Urinary bladder (tissue), 4 donors: ENCODE data around the gene TMEM185A. TPM values are rescaled to one million over a fixed set of nuclear protein-coding genes. Genes with fewer than 3 reads are reported as not detected.
"Not testable (repeated sequence)": the region's sequence is repeated elsewhere in the genome, so short reads cannot be mapped to it uniquely, and the experiment has no call there.

Experiments
- DNase-seq: peaks from one replicate; pipeline ENCODE4 v3.0.0-alpha.2; 2015; ENCODE audit errors: extremely low spot score
- H3K27ac ChIP-seq: one replicate; pipeline ENCODE4 v1.5.1; 2013; ENCODE audit warnings: low read depth, mild to moderate bottlenecking, moderate library complexity
- H3K36me3 ChIP-seq: one replicate; pipeline ENCODE4 v1.6.1; 2013; ENCODE audit warnings: mild to moderate bottlenecking, moderate library complexity; ENCODE audit not compliant: insufficient read depth
- H3K4me1 ChIP-seq: one replicate; pipeline ENCODE4 v1.6.1; 2013; ENCODE audit warnings: mild to moderate bottlenecking, moderate library complexity; ENCODE audit not compliant: insufficient read depth
- H3K4me3 ChIP-seq: one replicate; pipeline ENCODE4 v1.5.1; 2013; ENCODE audit warnings: low read depth, low read length
- WGBS: extraction: QIAGEN DNeasy Blood & Tissue Kit; methylation state at CpG from one replicate; pipeline ENCODE4 v1.1.7; 2013; 5-methylcytosine and 5-hydroxymethylcytosine counted together
- polyA plus RNA-seq: library from polyadenylated mRNA; stranded (reverse); fragments of 200-250 nt; gene quantifications from one replicate; pipeline ENCODE4 v1.2.3, GENCODE V29; 2013
- total RNA-seq: library from RNA; depleted of rRNA; stranded (reverse); fragments of >200 nt; gene quantifications from one replicate; pipeline ENCODE4 v1.2.3, GENCODE V29; 2014
- donor health status: healthy with polysubstance abuse.
- donor health status: healthy.

The TMEM185A gene
- total and polyA plus RNA-seq, 2 donors, result 23.3 to 26.2 TPM

DNA sequence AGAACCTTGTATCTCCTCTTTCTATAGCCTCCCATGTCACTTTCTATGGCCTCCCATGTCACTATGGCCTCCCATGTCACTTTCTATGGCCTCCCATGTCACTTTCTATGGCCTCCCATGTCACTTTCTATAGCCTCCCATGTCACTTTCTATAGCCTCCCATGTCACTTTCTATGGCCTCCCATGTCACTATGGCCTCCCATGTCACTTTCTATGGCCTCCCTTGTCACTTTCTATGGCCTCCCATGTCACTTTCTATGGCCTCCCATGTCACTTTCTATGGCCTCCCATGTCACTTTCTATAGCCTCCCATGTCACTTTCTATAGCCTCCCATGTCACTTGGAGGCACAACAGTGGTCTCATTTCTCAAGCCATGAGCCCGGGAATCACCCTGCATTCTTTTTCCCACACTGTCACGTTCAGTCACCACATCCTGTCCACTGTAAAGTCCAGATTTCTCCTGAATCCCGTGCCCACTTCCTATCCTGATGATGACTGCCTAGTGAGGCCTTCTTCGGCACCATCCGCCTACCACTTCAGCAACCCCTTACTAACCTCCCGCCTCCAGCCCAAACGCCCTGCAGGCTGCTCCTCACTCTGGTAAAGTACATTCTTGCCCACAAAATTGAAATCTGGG is 26.2 kb downstream of the TMEM185A start:
- H3K4me3 ChIP-seq, DNase-seq, H3K27ac ChIP-seq, H3K36me3 ChIP-seq, H3K4me1 ChIP-seq: not testable (repeated sequence)
- 96% methylated on average over 7 of the region's 7 CpGs for WGBS

DNA sequence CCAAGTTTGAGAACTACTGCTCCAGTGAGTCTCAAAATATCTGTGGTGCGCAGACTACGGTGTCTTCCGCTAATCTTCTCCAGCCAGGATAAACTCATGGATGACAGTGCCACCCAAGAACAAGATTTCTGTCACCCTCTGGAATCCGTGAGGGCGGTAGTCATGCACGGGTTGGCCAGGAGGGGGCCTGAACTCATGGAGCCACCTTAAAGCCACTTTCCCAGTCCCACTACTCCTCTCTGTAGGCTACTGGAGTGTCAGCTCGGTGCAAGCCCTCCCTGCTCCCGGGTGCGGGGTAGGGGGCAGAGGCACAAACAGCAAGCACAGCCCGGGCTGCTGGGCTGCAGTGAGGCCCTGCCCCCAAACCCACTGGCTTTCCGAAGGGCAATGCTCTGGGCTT is 33.0 kb downstream of the TMEM185A start:
- not testable (repeated sequence) for DNase-seq, H3K27ac ChIP-seq, H3K4me3 ChIP-seq, H3K36me3 ChIP-seq, H3K4me1 ChIP-seq
- WGBS, result 43% methylated on average over 3 of the region's 11 CpGs

DNA sequence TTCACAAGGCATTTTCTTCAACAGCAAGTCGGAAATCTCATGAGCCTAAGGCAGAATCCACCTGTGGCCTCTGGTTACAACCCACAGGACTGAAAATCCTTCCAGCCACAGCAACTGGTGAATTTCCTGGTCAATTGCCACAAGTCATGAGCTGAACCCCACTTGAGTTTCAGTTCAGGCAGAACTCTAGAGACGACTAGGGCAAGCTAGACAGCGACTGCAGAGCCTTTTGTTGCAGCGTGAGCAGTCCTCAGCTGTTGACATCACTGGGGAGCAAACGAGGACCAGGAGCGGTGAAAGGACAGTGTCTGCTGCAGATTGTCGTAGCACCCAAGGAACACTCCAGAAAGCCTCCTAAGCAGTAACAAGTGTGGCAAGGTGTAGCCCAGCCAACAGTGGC is 35.6 kb downstream of the TMEM185A start:
- H3K36me3 ChIP-seq, H3K4me1 ChIP-seq, H3K27ac ChIP-seq, H3K4me3 ChIP-seq, DNase-seq: not testable (repeated sequence)
- WGBS, result no CpG with 5 or more reads among the region's 7 CpGs

DNA sequence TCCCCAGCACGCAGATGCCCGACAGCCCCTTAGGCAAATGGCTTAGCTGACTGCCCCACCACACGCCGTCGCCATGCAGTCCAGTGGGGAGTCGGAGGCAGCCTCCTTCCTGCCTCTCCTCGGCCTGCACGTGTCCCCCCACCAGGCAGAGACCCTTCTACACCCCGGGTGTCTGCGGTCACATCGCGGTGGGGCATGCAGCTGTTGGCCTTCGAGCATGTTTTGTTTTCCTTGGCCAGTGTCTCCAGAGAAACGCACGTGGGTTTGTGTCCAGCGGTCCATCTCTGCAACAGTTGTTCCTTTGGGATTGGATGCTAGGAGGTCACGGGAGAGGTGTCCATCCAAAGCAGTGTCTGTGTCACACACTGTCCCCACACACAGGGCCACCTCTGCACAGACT is 36.4 kb downstream of the TMEM185A start, which contains the start of gene HSFX2:
Gene HSFX2, minus strand, starts transcription at position 101 of the 400 bp plus-strand sequence. CDS start 614 bp downstream, outside the sequence.
- H3K36me3 ChIP-seq, DNase-seq: not testable (repeated sequence)
- no CpG with 5 or more reads among the region's 17 CpGs for WGBS

DNA sequence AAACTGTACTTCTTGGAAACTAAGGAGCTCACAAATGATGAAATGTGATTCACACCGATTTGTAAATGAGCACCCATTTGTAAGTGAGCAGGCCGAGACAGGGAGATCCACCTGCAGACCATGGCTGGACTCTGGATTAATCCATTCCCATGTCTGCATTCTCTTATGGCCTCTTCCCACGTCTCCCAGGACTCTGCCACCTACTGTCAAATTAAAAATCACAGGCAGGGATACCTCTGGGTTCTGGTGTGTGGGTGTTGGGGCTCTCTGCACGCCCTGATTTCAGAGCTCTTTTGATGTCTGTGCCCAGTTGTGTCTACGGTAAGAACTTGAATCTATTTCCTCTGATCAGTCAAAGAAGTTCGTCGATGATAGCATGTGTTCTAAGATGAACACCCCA is 40.6 kb downstream of the TMEM185A start:
- H3K27ac ChIP-seq, DNase-seq, H3K4me3 ChIP-seq, H3K4me1 ChIP-seq, H3K36me3 ChIP-seq: not testable (repeated sequence)
- WGBS, result no CpG with 5 or more reads among the region's 7 CpGs

More for the DNA sequence above, 36.4 kb downstream of the TMEM185A start, which contains the start of gene HSFX2:
- H3K4me3 ChIP-seq, H3K27ac ChIP-seq, H3K4me1 ChIP-seq: not testable (repeated sequence)

DNA sequence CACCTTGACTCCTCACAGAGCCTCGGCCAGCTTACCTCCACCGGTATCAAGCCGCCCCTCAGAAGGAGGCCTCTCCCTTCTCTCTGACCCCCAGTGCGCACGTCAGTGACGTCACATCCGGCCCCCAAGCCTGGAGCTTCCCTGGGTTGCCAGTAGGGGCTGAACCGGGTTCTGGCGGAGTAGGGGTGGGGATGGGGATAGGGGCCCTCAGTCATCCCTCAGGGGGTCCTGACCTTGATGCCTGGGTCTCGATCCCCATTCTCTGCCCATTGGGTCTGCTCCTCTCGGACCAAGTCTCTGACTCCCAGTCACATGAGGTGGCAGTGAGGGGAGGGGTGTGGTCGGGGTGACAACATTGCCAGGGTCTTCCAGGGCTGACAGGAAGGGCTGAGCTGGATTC is 44.2 kb downstream of the TMEM185A start, which contains the start of gene MAGEA9B:
Gene MAGEA9B, minus strand, starts transcription at position 101 of the 400 bp plus-strand sequence. CDS start 4,280 bp downstream, outside the sequence.
- not testable (repeated sequence) for H3K36me3 ChIP-seq, DNase-seq, H3K27ac ChIP-seq, H3K4me1 ChIP-seq, H3K4me3 ChIP-seq
- no CpG with 5 or more reads among the region's 12 CpGs for WGBS

DNA sequence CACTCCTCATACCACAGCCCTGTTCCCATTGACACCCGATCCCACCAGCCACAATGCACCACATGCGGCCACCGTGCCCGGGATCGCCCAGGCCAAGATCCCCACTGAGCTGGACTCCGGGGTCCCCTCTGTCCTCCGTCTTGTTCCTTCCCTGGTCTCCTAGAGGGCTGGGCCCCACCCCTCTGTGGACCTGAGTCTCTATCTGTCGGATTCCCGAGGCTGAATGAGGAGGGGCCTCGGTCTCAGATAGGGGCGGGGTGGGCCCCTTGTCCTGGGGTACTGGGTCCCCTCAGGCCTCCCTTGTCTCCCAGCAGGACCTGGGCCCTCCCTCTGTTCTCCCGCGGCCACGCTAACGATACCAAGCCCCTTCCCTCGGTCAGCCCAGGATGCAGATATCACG is 46.0 kb downstream of the TMEM185A start:
- not testable (repeated sequence) for DNase-seq, H3K36me3 ChIP-seq, H3K27ac ChIP-seq, H3K4me3 ChIP-seq, H3K4me1 ChIP-seq
- 94% methylated on average over 5 of the region's 17 CpGs for WGBS

DNA sequence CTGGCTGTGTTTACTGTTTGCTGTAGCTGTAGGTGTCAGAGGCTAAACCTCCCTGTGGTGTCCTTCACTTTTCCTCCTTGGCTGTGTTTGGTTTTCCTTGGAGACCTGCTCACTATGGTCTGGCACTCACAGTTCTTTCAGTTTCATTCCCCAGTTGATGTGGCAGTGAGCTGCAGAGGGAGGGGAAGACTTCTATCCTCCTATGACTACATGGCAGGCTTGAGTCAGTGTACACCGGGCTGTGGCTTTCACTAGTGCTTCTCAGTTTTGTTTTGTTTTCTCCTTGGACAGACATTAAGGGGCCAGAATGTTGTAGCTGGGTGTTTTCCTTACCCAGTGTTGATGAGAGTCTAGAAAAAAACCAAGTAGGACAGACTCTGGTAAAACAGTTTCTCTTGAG is 58.1 kb downstream of the TMEM185A start:
- not testable (repeated sequence) for H3K36me3 ChIP-seq, H3K4me3 ChIP-seq, H3K27ac ChIP-seq, H3K4me1 ChIP-seq, DNase-seq
- WGBS, result no CpG with 5 or more reads among the region's 1 CpG

DNA sequence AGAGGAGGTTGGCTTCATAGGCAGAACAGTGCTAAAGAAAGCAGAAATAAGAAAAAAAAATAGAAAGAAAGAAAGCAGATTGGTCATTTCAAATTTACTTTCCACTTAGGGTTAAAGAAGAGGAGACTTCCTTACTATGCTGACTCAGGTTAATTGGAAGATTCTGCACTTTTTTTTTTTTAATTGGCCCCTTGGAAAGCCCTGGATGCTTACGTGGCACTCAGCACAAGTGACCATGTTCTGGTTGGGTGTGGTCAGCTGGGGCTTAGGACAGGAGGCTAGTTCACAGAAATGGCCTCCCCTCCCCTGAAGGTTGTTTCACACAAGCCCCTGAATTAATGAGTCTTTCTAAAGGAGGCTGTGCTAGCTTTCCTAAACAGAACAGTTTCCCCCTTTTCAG is 58.8 kb downstream of the TMEM185A start:
- no CpG with 5 or more reads among the region's 1 CpG for WGBS
- Histone ChIP-seq H3K36me3 (no peaks in the 10 kb centered on the region), H3K27ac (no peak overlapping the region), H3K4me3 (no peak overlapping the region), H3K4me1 (no peaks in the 10 kb centered on the region)
- DNase-seq, result no peak

DNA sequence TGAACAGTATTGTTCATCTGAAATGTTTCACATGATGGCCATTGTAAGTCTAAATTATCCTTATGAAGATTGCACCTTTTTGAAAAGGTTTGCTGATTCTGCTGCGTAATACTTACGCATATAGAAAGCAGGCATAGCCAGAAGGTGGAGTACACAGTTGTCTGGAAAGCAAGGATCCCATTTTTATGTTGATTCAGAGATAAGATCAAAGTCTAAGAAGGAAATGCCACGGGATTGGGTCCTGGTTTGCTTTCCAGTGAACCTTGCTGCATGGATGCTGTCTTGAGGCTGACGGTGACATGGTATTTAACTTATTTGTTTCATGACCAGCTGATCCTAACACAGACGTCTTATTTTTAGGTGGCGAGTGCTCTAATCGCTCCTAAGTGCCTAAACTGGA is 59.8 kb downstream of the TMEM185A start:
- Histone ChIP-seq H3K4me3 (no peak overlapping the region), H3K36me3 (no peaks in the 10 kb centered on the region), H3K27ac (no peak overlapping the region), H3K4me1 (no peaks in the 10 kb centered on the region)
- DNase-seq, result no peak
- WGBS, result no CpG with 5 or more reads among the region's 7 CpGs

DNA sequence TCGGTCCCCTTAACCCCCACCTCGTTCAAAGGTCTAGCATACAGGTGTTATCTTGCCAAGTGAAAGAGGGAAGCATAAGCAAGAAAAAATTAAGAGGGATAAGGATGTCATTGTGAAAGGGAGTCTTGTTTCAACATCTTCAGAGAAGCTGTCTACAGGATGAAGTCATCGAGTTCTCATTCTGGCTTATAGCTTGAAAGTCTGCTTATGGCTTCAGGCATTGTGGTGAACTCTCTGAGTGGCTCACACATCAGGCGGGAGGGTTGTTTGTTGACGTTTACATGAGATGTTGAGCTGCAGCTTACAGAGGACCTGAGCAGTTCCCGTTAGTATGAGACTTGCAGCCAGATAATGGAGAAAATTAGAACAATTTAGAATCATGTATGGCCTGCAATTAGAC is 60.9 kb downstream of the TMEM185A start:
- Histone ChIP-seq H3K36me3 (no peaks in the 10 kb centered on the region), H3K4me1 (no peaks in the 10 kb centered on the region), H3K27ac (no peak overlapping the region), H3K4me3 (no peak overlapping the region)
- WGBS, result no CpG with 5 or more reads among the region's 6 CpGs
- no peak for DNase-seq

DNA sequence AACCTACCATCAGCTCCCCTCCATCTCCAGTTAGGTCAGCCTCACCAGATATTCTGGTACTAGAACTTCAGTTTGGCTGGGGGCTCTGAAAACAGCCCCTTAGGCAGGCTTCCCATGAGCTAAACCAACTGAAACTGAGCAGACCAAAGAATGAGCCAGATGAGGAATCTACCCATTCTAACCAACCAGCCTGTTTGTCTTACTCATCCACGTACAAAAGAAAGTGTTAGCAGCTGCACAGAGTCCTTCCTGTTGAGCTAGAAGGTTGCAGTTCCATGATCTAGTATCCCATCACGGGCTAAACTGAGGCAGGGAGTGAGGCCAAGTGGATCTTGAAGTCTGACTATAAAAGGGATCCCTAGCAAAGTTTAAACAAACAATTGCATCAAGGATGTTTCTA is 61.8 kb downstream of the TMEM185A start:
- no CpG with 5 or more reads among the region's 2 CpGs for WGBS
- Histone ChIP-seq H3K4me3 (no peak overlapping the region), H3K27ac (no peak overlapping the region), H3K4me1 (no peaks in the 10 kb centered on the region), H3K36me3 (no peaks in the 10 kb centered on the region)
- DNase-seq, result no peak

DNA sequence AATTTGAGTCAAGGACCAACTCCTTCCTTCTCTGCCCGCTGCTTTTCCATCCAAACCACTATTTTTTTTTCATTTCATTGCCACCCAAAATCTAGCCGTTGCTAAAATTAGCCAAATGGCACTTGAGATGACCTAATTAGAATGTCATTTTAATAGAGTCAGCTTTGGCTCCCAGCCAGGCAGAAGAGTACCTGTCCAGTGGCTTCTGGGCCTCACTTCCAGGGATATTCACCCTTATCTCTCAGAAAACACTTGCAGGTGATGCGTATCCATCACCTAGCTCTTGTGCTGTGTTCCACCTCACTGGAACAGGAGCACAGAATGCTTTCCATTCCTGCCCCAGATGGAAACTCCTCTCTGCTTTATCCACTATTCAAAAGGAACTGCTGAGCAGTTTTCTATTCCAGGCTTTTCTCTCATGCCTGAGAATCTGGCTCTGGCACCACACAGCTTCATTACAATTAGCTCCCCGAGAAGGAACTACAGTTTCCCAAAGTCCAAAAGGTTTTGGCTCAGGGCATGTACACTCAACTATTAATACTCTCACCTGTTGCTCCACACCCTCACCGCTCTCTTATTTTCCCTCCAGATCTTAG is 62.8 kb downstream of the TMEM185A start:
- no CpG with 5 or more reads among the region's 5 CpGs for WGBS
- DNase-seq, result no peak
- H3K4me3 ChIP-seq, result no peak overlapping the region
- H3K36me3 ChIP-seq, result no peaks in the 10 kb centered on the region
- no peaks in the 10 kb centered on the region for H3K4me1 ChIP-seq
- no peak overlapping the region for H3K27ac ChIP-seq

DNA sequence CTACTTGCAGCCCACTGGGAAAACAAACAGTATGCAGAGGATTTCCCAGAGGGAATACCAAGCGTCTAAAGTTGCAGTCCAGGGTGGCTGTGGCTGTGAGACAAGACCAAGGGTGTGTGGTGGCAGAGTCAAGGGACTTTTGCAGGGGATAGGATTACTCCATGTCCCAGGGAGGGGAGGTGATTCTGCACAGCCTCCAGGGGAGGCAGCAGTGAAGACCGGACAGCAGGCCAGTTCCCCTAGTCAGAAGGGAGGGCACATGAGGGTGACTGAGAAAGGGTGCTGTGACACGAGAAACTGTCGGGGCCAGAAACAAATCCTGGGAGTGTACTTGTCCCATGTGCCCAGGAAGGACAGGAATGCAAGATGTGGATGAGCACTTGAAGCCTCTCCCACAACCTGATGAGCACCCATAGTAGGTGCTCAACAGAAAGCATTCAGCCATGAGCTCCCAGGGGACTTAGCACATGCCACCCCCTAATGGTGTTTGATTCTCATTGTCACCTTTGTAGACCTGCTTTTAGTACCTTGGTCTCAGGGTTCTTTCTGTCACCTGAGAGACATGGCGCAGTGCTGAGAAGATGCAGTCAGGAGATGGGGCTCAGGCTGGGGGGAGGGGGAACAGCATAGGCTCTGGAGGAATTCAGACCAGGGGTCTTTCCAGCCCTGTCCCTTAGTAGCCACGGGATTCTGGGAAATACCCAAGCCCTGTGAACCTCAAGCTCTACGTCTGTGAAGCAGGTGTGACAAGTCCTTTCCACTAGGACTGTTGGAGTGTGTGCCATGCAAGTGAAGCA is 63.8 kb downstream of the TMEM185A start:
- no peak overlapping the region for H3K4me3 ChIP-seq
- H3K27ac ChIP-seq, result no peak overlapping the region
- H3K4me1 ChIP-seq, result no peaks in the 10 kb centered on the region
- no CpG with 5 or more reads among the region's 7 CpGs for WGBS
- H3K36me3 ChIP-seq, result no peaks in the 10 kb centered on the region
- no peak for DNase-seq
